Liver (tissue), 9 donors: ENCODE results near the gene HS3ST4. TPM values are rescaled to one million over a fixed set of nuclear protein-coding genes. Genes with fewer than 3 reads are reported as not detected.

Source experiments
- DNase-seq: peaks from one replicate; pipeline ENCODE4 v3.0.0-alpha.2; 2017; ENCODE audit warnings: low spot score
- H3K27ac ChIP-seq, 2 donors: one replicate each; pipeline ENCODE4 v1.7.0; 2013; ENCODE audit warnings: inconsistent platforms in 2 of 2, low read length in 2 of 2, control low read depth in 1 of 2, low read depth in 1 of 2, mild to moderate bottlenecking in 1 of 2
- H3K27me3 ChIP-seq, 4 donors: one replicate each; pipeline versions ENCODE4 v1.6.1 to v1.7.0; 2013; ENCODE audit warnings: low read length in 3 of 4, inconsistent platforms in 1 of 4, mild to moderate bottlenecking in 1 of 4, moderate library complexity in 1 of 4; ENCODE audit not compliant: control insufficient read depth in 4 of 4, insufficient read depth in 4 of 4
- H3K36me3 ChIP-seq, 4 donors: one replicate each; pipeline versions ENCODE4 v1.6.1 to v1.7.0; 2013; ENCODE audit warnings: low read length in 3 of 4, mild to moderate bottlenecking in 3 of 4, low read depth in 1 of 4, moderate library complexity in 1 of 4; ENCODE audit not compliant: control insufficient read depth in 4 of 4, insufficient read depth in 3 of 4
- H3K4me1 ChIP-seq, 4 donors: one replicate each; pipeline versions ENCODE4 v1.6.1 to v1.7.0; 2013; ENCODE audit warnings: low read length in 3 of 4, mild to moderate bottlenecking in 3 of 4, moderate library complexity in 1 of 4; ENCODE audit not compliant: control insufficient read depth in 4 of 4, insufficient read depth in 4 of 4
- H3K4me3 ChIP-seq, 3 donors: one replicate each; pipeline versions ENCODE4 v1.6.1 to v1.7.0; 2013; ENCODE audit warnings: low read length in 3 of 3, control low read depth in 1 of 3, low read depth in 1 of 3, mild to moderate bottlenecking in 1 of 3
- H3K9ac ChIP-seq, 2 donors: one replicate each; pipeline ENCODE4 v1.7.0; 2013; ENCODE audit warnings: low read length in 2 of 2, mild to moderate bottlenecking in 2 of 2, moderate library complexity in 2 of 2, control low read depth in 1 of 2, low read depth in 1 of 2
- H3K9me3 ChIP-seq, 4 donors: one replicate each; pipeline versions ENCODE4 v1.6.1 to v1.7.0; 2013; ENCODE audit warnings: low read length in 3 of 4; ENCODE audit not compliant: control insufficient read depth in 4 of 4
- CTCF ChIP-seq: fragments of 150-350 bp; IDR thresholded peaks from 2 replicates; pipeline ENCODE4 v1.5.1; 2017; ENCODE audit warnings: improper control_type of control experiment, low read depth, low read length; ENCODE audit not compliant: missing input control
- FOXA2 ChIP-seq: IDR thresholded peaks from 2 replicates; pipeline ENCODE4 v1.6.1; 2016; ENCODE audit warnings: antibody characterized with exemption
- GABPA ChIP-seq, 2 donors: IDR thresholded peaks in 1 of 2; conservative IDR thresholded peaks in 1 of 2; 2 replicates each; pipeline ENCODE4 v1.6.1; 2016; ENCODE audit warnings: antibody characterized with exemption in 2 of 2, mild to moderate bottlenecking in 1 of 2, moderate library complexity in 1 of 2
- HNF4G ChIP-seq: IDR thresholded peaks from 2 replicates; pipeline ENCODE4 v1.6.1; 2016; ENCODE audit warnings: antibody characterized with exemption
- JUND ChIP-seq, 2 donors: IDR thresholded peaks; 2 replicates each; pipeline ENCODE4 v1.6.1; 2016; ENCODE audit warnings: antibody characterized with exemption in 2 of 2
- NR2F2 ChIP-seq: IDR thresholded peaks from 2 replicates; pipeline ENCODE4 v1.6.1; 2016; ENCODE audit warnings: antibody characterized with exemption
- RAD21 ChIP-seq, 2 donors: IDR thresholded peaks; 2 replicates each; pipeline ENCODE4 v1.6.1; 2016; ENCODE audit warnings: antibody characterized with exemption in 2 of 2, mild to moderate bottlenecking in 2 of 2
- RXRA ChIP-seq, 2 donors: IDR thresholded peaks; 2 replicates each; pipeline ENCODE4 v1.6.1; 2017 to 2018; ENCODE audit warnings: antibody characterized with exemption in 2 of 2, mild to moderate bottlenecking in 1 of 2
- SP1 ChIP-seq: IDR thresholded peaks from 2 replicates; pipeline ENCODE4 v1.6.1; 2018; ENCODE audit warnings: antibody characterized with exemption, mild to moderate bottlenecking
- YY1 ChIP-seq: IDR thresholded peaks from 2 replicates; pipeline ENCODE4 v1.6.1; 2016; ENCODE audit warnings: antibody characterized with exemption, mild to moderate bottlenecking
- WGBS: extraction: QIAGEN DNeasy Blood & Tissue Kit; methylation state at CpG from one replicate; pipeline ENCODE4 v1.1.7; 2013; 5-methylcytosine and 5-hydroxymethylcytosine counted together
- polyA plus RNA-seq, 2 donors: library from polyadenylated mRNA; stranded (reverse) in 1 of 2; unstranded in 1 of 2; fragments of 200-250 nt in 1 of 2; fragments of >200 nt in 1 of 2; fragmentation: Nextera tagmentation in 1 of 2; extraction: Ambion mirVana in 1 of 2; gene quantifications; one replicate each; pipeline versions ENCODE4 v1.2.1 to v1.2.3, GENCODE V29; 2013 to 2015
- total RNA-seq, 2 donors: library from RNA; depleted of rRNA; stranded (reverse); fragments of >200 nt; gene quantifications; one replicate each; pipeline ENCODE4 v1.2.3, GENCODE V29; 2014
- TF ChIP-seq, protein P1 (sequence below): IDR thresholded peaks from 2 replicates; pipeline ENCODE4 v1.6.1; 2016; ENCODE audit warnings: antibody characterized with exemption
- TF ChIP-seq, protein P2 (sequence below): IDR thresholded peaks from 2 replicates; pipeline ENCODE4 v1.6.1; 2016; ENCODE audit warnings: antibody characterized with exemption
- donor health status: healthy.
- donor health status: healthy.
- donor health status: healthy.
- donor health status: healthy.
- donor health status: healthy.

Gene HS3ST4
- total and polyA plus RNA-seq, 4 donors, result not detected

- 82% methylated on average over 3 of the region's 3 CpGs for WGBS
- DNase-seq, result no peak
- TF ChIP-seq YY1, result no peak
- TF ChIP-seq, protein P1, sequence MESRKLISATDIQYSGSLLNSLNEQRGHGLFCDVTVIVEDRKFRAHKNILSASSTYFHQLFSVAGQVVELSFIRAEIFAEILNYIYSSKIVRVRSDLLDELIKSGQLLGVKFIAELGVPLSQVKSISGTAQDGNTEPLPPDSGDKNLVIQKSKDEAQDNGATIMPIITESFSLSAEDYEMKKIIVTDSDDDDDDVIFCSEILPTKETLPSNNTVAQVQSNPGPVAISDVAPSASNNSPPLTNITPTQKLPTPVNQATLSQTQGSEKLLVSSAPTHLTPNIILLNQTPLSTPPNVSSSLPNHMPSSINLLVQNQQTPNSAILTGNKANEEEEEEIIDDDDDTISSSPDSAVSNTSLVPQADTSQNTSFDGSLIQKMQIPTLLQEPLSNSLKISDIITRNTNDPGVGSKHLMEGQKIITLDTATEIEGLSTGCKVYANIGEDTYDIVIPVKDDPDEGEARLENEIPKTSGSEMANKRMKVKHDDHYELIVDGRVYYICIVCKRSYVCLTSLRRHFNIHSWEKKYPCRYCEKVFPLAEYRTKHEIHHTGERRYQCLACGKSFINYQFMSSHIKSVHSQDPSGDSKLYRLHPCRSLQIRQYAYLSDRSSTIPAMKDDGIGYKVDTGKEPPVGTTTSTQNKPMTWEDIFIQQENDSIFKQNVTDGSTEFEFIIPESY, result no peak
- H3K27ac ChIP-seq, result no peak overlapping the region
- no peaks in the 10 kb centered on the region for H3K4me1 ChIP-seq
- peaks cover 0 to 6% (median 0%) of the 10 kb centered on the region in 4 donors for H3K27me3 ChIP-seq
- no peak overlapping the region for H3K4me3 ChIP-seq
- H3K9me3 ChIP-seq, result no peaks in the 10 kb centered on the region
- no peak overlapping the region for H3K9ac ChIP-seq
- no peaks in the 10 kb centered on the region for H3K36me3 ChIP-seq
Observed at GRCh38 chr16:26169473-26169872, 477.7 kb downstream of the HS3ST4 start.

DNA sequence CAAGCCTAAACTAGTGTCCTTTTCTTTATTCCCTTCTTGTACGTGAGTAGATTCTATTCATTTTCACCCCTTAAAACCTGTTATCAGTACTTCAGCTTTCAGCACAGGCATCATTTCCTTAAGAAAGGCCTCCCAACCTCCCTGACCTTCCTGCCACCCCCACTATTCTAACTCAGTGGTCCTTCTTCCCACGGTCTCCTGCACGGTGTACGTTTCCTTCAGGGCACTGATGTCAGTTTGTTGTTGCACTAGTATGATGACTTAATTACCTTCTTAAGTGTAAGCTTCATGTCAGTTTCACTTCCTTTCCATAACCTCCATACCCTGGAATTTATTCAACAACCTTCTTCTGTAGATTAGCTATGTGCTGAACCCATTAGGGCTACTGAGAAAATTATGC lies 484.2 kb downstream of the HS3ST4 start:
- H3K27me3 ChIP-seq, result no peaks in the 10 kb centered on the region
- no peak overlapping the region for H3K9ac ChIP-seq
- H3K36me3 ChIP-seq, result no peaks in the 10 kb centered on the region
- no peak for DNase-seq
- no peak overlapping the region for H3K4me3 ChIP-seq
- TF ChIP-seq FOXA2 (no peak), GABPA (IDR thresholded peaks at IDR 0.05 in 1 of 2, conservative IDR thresholded peaks at IDR 0.05 in 1 of 2) (no peak)
- H3K27ac ChIP-seq, result no peak overlapping the region
- no peaks in the 10 kb centered on the region for H3K4me1 ChIP-seq
- 52% methylated on average over 4 of the region's 4 CpGs for WGBS
- peaks cover 0 to 2% (median 0%) of the 10 kb centered on the region in 4 donors for H3K9me3 ChIP-seq

DNA sequence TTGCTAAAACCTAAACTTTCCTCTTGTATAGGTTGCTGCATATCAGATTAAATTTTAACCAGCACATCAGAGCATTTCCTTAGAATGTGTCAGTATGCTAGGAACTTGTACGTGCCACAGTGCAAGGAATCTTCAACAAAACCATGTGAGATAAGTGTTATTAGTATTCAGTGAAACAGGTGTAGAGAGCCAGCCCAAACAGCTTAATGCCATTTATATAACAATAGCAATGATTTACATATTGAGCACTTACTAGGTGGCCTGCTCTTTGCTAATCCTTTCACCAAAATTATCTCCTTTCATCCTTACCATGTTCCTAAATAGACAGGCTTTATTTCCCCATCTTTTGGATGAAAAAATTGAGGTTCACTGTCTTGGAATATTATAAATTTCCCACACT lies 485.7 kb downstream of the HS3ST4 start:
- Histone ChIP-seq H3K27me3 (no peaks in the 10 kb centered on the region), H3K4me3 (no peak overlapping the region), H3K27ac (no peak overlapping the region), H3K9me3 (peaks cover 0 to 2% (median 0%) of the 10 kb centered on the region in 4 donors), H3K4me1 (no peaks in the 10 kb centered on the region), H3K36me3 (no peaks in the 10 kb centered on the region), H3K9ac (no peak overlapping the region)
- no peak for DNase-seq
- TF ChIP-seq FOXA2 (no peak), JUND (IDR thresholded peaks at IDR 0.05) (no peak), RAD21 (IDR thresholded peaks at IDR 0.05) (no peak), YY1 (no peak), HNF4G (no peak), GABPA (IDR thresholded peaks at IDR 0.05 in 1 of 2, conservative IDR thresholded peaks at IDR 0.05 in 1 of 2) (no peak), RXRA (IDR thresholded peaks at IDR 0.05) (no peak), CTCF (no peak), NR2F2 (no peak), SP1 (no peak)
- TF ChIP-seq, protein P2, sequence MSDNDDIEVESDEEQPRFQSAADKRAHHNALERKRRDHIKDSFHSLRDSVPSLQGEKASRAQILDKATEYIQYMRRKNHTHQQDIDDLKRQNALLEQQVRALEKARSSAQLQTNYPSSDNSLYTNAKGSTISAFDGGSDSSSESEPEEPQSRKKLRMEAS, result no peak
- WGBS, result 21% methylated on average over 1 of the region's 1 CpG
